SIG-M5 (cell line): ENCODE measurements around the gene TTC21B.
"Not testable (repeated sequence)": the region's sequence is repeated elsewhere in the genome, so short reads cannot be mapped to it uniquely, and the experiment has no call there.

Experiments used
- DNase-seq: peaks from one replicate; lab custom pipeline; 2025; lab: John Stamatoyannopoulos, UW

The TTC21B gene

GRCh38 chr2:165886487-165887146, 67.0 kb downstream of the TTC21B start:
- DNase-seq = no peak

GRCh38 chr2:165877565-165878550, 75.7 kb downstream of the TTC21B start:
- peak; percentile 56 for DNase-seq

- DNase-seq = no peak
Observed at GRCh38 chr2:165876712-165877111, 76.9 kb downstream of the TTC21B start.

DNA sequence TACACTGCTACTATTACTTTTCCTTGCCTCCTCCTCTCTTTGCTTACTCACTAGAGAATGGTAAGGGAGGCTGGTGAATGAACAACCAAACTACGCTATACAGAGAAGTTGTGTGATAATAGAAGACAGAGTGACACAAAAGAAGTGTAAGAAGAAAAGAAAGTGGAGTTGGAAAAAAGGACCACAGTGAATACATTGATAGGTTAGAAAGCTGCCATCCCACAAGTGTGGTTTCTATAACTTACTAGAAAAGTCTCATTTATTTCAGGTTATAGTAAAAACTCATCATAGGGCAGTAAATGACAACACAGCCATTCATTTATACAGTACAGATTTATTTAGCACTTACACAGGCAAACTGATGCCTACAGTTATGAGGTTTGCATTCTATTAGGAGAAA, 77.3 kb downstream of the TTC21B start:
- no peak for DNase-seq

DNA sequence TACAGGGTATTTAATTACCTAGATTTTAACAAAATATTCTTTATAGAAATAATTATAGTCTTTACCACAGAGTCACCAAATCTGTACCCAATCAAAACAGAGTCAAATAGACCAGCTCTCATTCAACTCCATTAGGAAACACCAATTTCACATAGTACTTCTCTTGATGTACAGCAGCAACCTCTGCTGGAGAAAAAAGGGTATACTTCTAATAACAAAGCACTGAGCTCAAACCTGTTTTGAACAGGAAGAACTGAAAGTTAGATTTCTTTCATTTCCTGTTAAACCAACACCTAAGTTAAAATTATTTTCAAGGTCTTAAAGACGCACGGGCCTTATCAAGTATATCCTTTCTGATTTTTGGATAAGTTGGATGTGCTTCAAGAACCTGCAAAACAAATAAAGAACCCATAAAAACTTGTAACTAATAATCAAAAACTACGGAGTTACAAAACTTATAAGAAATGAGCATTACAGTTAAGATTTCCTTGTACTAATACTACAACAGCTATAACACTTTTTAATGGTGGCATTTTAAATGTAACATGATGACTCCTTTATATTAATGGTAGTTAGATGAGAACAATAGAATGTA, 79.0 kb downstream of the TTC21B start:
- peak; percentile 35 for DNase-seq

- DNase-seq = no peak
Observed at GRCh38 chr2:165872101-165872791, 81.3 kb downstream of the TTC21B start.

DNA sequence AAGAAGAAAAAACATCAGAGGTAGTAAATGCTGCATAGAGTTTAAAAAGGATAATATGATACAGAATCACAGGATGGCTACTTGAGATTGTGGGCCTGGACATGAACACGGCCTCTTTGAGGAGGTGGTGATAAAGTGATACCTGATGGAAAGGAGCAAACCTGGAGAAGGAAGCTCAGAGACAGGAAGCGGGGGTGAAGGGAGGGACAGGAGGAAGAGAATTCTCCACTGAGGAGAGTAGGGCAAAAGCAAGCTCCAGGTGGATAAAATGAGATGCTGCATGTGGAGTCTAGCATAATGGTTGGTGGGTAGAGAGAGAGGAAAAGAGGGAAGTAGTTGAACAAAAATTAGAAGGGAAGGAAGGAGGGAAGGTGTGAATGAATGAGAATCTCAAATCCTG, 82.6 kb downstream of the TTC21B start:
- no peak for DNase-seq

GRCh38 chr2:165870346-165870745, 83.2 kb downstream of the TTC21B start:
- DNase-seq = no peak

DNA sequence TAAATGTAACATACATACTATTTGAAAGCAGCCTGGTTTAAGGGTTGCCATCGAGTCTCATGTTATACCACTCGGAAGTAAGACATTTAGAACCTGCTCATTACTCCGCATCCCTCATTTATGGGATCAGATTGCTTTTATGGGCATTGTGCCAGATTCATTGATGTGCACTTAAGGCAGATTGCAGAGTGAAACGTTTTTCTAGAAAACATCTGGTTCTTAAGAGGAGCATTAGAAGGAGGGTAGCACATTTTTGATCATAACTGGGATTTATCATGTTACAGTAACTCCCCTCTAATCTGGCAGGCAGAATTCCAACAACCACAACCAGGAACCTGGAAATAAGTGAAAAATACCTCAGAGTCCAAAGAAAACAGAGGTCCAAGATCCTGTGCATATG, 85.4 kb downstream of the TTC21B start:
- DNase-seq = no peak

DNA sequence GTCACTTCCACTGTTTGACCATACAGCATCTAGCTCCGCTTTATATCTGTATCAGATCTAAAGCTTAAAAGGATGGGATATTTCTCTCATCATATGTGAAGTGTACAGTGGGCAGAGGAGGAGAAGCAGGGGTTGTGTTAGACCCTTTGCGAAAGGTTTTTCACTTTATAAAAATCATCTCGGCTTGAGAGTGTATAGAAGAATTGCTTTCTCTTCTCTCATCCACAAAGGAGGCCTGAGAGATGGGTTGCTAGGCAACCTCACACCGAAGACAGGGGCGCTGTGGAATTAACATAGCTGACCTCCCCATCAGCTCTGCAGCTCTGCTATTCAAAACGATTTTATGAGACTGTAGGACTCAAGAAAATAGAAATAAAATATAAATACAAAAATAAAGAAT, 89.3 kb downstream of the TTC21B start:
- DNase-seq = no peak

- DNase-seq = no peak
Observed at GRCh38 chr2:165863810-165864261, 89.7 kb downstream of the TTC21B start.

DNA sequence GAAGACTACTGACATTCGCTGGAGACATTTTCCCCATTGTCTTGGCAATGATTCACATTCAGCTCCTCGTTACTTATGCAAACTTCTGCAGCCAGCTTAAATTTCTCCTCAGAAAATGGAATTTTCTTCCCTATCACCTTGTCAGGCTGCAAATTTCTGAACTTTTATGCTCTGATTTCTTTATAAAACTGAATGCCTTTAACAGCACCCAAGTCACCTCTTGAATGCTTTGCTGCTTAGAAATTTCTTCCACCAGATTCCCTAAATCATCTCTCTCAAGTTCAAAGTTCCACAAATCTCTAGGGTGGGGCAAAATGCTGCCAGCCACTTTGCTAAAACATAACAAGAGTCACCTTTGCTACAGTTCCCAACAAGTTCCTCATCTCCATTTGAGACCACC, 92.5 kb downstream of the TTC21B start:
- not testable (repeated sequence) for DNase-seq

- not testable (repeated sequence) for DNase-seq
Observed at GRCh38 chr2:165859723-165860122, 93.9 kb downstream of the TTC21B start.

DNA sequence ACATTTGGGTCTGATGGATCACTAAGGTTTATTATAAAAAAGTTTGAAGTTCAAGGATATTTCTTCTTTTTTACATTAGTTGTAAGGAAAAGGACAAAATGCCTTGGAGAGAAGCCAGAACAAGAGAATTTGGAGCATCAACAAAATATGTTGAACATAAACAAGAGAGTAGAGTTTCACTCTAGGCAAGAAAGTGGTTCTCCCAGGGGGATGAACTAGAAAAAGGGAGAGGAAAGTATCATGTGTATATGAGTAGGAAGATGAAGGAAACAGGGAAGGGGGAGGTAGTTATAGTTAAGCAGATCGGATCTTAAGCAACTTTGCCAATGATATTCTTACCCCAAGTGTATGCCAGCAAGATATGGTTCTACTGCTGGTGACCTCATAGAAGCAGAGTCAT, 95.7 kb downstream of the TTC21B start:
- no peak for DNase-seq

DNA sequence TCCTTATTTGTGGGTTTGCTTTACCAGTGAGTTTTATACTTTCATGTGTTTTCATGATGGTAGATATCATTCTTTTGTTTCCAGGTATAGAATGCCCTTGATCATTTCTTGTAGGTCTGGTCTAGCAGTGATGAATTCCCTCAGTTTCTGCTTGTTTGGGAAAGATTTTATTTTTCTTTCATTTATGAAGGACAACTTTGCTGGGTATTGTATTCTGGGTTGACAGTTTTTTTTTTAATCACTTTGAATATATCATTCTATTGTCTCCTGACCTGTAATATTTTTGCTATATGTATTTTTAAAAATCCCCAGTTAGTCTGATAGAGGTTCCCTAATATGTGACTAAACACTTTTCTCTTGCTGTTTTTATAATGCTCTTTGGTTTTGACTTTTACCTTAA, 101.2 kb downstream of the TTC21B start:
- DNase-seq = no peak

DNA sequence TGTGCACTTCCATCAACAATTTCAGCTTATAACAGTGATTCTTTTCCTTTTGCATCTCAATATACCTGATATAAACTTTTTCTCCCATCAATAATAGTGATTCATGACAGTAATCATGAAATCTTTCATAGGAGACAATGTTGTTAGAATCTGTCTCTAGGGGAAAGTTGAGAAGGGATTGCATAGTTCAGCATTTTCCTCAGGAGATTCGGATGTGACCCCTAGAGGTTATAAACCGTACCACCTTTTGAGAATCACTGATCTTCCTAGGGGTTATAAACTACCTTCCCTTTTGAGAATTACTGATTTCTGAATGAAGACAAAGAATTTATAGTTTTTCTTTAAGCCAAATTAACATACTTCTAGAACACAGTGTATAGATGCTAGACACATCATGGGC, 106.6 kb downstream of the TTC21B start:
- DNase-seq = no peak

DNA sequence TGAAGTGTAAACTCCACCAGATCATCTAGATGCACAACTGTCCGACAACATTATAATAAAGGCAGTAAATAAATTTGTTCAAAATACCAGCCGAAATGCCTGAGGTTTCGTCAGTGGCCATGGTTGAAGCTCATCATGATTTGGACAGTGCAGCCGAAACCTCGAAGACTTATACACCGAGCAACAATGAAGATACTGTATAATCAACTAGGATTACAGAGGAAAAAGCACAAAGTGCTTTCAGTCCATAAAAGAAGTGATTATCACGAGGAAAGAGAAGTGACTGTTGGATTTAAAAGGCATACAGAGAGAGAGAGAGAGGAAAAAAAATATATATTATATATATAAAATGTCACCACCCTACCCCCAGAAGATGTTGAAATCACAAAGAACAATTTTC, 107.5 kb downstream of the TTC21B start:
- DNase-seq = no peak

- DNase-seq = no peak
Observed at GRCh38 chr2:165844216-165844615, 109.4 kb downstream of the TTC21B start.

DNA sequence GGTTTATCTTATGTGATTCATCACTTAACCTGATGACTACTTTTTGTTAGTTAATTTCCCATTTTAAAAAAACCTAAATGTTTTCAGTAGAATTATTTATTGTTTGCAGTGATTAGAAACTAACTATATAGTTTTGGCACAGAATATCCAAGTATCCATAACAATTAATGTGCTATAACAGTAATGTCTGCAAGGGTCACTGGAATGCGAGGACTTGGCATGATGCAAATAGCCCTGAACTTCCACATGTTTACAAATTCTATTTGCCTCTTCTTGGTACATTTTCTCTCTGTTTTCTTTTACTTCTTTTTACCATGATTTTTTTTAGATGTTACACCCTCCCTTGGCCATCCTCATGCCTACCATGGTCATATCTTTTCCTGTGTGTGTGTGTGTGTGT, 110.2 kb downstream of the TTC21B start:
- DNase-seq = no peak

DNA sequence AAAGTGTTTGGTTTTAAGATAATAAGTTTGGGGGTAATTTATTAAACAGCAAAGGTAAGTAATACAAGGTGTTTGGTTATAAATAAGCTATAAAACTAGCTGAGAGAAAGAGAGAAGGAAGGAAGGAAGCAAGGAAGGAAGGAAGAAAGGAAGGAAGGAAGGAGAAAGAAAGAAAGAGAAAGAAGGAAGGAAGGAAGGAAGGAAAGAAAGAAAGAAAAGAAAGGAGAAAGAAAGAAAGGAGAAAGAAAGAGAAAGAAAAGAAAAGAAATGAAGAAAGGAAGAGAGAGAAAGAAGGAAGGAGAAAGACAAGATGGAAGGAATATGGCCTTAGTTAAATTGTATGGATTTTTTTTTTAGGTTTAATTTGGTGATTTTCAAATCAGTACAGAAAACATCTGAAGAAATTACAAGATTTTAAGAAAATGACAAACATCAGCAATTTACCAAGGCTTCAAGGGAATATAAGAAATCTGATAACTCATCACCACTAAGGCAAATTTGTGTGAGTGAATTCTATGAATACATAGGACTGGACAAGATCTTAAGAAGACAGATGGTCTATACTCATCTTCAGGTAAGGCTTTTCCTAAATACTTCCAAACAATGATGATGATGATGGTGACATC, 113.1 kb downstream of the TTC21B start:
- DNase-seq = no peak

- no peak for DNase-seq
Observed at GRCh38 chr2:165839610-165840009, 114.0 kb downstream of the TTC21B start.

GRCh38 chr2:165837122-165837521, 116.5 kb downstream of the TTC21B start:
- no peak for DNase-seq
